HG02610 (cell line): ENCODE results near the gene CELF1.
A peak's percentile ranks its signal among the peaks of the same experiment; 100 is the strongest.
"Not testable (repeated sequence)": the region's sequence is repeated elsewhere in the genome, so short reads cannot be mapped to it uniquely, and the experiment has no call there.

Experiments
- ATAC-seq: cut with Tn5 transposase; IDR thresholded peaks from one replicate; pipeline ENCODE4 v1.9.1; 2021; ENCODE audit warnings: mild to moderate bottlenecking, moderate library complexity; ENCODE audit not compliant: unreplicated experiment

The CELF1 gene

DNA sequence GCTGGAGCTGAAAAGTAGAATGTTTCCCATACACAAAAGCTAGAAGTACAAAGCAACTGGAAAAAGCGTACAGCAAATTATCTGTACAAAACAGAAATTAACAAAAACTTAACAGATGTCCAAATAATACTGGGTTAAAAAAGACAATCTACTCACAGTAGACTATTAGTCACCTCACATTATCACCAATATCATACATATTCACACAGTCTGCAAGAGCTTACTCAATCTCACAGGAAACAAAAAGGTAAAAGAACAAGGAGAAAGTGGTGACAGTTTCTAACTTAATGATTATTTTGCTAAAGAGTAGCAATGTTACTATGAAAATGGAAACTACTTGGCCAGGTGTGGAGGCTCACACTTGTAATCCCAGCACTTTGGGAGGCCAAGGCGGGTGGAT lies 11.9 kb downstream of the CELF1 start:
- no peak for ATAC-seq

DNA sequence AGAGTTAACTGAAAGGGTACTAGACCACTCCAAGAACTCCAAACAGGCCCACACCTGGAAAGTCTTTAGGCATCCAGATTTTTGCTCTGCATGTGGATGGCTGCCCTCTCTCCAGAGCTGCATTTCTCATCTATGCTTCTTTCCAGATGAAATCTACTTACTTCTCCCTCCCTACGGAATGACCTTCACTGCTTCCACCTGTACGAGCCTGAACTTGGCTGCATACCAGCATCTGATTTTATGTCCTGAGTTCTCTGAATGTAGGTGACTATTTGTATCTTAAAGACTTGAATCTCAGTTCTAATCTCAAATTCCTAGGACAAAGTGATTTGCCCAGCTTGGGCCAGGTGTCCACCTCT lies 13.3 kb downstream of the CELF1 start:
- ATAC-seq = no peak

DNA sequence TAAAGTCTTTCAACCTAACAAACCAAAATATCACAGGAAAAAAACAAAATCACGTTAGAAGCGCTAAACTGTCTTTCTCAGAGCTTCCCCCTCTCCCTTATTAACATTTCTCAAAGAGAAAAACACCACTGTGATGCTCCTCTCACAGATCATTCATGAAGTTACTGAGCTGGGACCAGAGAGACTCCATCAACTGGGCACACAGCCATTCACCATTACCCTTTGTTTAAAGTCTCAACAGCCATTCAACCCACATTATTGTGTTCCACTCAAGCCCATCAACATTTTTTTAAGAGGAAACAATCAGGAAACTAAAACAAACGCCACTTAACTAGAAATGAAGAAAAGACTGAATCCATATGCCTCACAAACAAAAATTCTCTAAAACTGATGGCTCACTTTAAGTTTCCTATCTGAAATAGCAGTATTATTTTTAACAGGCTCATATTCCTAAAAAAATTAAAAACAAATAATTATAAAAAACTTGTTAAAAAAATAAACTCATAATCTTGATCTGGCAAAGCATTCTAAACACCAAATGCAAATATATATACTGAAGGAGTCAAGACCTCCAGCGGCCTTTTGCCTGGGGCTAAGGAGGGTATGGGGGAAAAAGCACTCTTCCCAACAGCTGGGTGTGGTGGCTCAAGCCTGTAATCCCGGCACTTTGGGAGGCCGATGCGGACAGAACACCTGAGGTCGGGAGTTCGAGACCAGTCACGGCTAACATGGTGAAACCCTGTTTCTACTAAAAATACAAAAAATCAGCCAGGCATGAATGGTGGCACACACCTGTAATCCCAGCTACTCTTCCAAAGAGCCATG lies 14.0 kb downstream of the CELF1 start:
- ATAC-seq = no peak

DNA sequence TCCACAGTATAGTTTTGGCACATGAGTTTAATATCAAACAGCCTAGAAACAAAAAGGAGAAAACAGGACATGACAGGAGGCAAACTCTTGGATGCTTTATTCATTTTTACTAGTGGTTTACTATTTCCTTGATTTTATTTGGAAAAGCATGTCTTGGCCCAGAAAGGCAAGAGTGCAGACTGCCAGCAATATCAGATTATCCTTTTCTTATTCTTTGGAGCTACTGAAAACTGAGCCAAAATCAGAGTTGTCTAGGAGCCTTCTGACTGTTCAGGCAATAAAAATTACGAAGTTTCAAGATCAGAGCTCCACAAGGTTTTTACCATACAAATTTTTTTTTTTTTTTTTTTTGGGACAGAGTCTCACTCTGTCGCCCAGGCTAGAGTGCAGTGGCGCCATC lies 16.0 kb downstream of the CELF1 start:
- ATAC-seq = no peak

DNA sequence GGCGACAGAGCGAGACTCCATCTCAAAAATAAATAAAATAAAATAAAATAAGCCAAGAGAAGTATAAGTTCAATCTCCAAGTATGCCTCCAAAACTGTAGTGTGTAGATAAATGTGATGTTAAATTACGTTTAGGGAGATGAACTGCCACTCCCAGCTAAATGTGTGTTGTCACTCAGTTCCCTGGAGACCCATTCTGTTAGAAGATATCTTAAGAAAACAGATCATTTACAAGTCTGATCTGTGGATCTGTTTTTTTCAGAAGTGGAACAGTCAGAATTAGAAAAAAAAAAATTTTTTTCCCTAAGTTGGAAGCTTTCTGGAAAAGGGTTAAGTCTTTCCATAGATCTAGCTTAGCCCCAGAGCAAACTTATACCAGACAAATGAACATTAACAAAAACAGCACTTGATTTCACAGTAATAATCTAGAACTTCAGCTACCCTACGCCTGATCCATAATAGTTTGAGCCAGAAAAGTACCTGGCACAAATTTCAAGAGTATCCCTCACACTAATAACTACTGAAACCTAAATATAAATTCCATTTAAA lies 18.2 kb downstream of the CELF1 start:
- no peak for ATAC-seq

DNA sequence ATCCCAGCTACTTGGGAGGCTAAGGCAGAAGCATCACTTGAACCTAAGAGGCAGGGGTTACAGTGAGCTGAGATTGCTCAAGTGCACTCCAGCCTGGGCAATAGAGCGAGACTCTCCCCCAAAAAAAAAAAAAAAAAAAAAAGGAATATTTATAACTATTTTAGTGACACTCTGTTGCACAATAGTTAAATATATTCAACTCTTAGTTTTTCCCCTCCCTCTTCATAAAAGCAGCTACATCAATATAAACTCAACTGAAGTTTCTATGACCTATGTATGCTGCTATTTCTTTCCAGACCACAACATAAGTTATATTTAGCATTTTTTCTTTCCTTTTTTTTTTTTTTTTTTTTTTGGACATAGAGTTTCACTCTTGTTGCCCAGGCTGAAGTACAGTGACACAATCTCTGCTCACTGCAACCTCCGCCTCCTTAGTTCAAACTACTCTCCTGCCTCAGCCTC lies 19.2 kb downstream of the CELF1 start:
- no peak for ATAC-seq

DNA sequence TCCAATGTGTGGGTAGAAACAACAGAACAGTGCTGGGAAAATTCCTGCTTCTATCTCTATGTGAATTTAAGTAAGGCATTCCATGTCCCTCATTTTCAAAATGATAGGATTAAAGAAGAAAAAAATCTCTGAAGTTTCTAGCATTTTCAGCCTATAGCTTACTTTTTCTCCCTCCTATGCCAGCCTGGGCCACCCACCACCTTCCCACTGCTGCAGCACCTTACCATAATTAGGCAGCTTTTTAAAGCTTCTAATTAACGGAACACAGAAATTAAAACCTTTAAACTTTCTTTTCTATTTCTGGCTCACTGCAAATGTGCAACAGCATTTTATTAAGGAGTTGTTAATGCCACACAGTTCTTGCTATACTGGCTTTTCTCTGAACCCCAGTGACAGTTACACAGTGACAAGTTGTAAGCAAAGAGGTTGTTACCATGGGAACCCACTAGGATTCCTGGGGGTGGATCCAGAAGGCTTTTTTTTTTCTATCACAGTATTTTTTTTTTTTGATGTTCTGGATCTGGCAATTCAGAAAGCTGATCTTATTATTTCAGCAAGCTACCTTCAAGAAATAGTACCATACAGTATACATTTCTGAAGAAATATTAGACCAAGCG lies 20.2 kb downstream of the CELF1 start:
- no peak for ATAC-seq

DNA sequence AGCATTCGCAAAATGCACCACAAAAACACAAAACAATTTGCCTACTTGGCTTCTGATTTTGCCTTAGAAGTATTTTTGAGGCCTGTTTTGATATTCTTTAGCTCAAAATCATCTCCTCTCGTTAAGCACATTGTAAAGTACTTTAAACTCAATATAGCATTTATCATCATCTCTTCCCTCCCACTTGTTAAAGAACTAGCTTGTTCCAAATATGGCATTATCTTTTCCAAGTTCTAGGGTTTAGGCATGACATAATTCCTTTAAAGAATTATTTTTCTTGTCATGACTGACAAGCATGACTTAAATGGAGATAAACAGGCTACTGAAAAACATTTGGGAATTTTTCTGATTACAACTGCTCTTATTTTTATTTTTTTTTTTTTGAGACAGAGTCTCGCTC lies 21.3 kb downstream of the CELF1 start:
- no peak for ATAC-seq

DNA sequence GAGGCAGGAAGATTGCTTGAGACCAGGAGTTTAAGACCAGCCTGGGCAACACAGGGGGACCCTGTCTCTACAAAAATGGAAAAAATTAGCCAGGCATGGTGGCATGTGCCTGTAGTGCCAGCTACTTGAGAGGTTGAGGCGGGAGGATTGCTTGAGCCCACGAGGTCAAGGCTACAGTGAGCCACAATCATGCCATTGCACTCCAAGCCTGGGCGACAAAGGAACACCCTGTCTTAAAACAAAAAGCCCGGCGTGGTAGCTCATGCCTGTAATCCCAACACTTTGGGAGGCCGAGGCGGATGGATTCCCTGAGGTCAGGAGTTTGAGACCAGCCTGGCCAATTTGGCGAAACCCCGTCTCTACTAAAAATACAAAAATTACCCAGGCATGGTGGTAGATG lies 22.2 kb downstream of the CELF1 start:
- not testable (repeated sequence) for ATAC-seq

DNA sequence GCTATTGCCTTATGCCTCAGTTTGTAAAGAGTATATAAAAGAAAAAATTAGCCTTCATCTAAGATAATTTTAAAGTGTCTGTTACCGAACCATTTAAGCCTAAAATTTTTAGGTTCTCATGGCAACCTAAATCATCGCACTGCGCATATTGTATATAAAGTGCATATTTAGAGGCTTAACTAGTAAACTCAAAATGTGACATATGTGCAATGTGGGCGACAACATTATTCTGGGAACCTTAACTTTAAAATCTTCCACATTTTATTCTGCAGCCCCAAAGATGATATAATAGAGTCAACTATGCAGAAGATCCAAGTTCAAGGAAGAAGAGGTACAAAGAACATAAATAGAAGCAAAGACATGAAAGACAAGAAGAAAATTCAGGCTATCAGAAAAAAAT lies 23.0 kb downstream of the CELF1 start:
- ATAC-seq = no peak

DNA sequence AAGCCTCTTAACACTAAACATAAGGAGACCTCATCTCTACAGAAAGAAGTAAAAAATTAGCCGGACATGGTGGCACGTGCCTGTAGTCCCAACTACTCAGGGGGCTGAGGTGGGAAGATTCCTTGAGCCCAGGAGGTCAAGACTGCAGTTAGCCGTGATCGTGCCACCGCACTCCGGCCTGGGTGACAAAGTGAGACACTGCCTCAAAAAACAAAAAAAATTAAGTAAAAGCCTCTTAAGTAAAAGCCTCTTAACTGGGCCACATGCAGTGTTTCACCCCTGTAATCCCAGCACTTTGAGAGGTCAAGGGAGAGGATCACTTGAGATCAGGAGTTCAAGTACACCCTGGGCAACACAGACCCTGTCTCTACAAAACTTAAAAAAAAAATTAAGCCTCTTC lies 25.7 kb downstream of the CELF1 start:
- no peak for ATAC-seq

DNA sequence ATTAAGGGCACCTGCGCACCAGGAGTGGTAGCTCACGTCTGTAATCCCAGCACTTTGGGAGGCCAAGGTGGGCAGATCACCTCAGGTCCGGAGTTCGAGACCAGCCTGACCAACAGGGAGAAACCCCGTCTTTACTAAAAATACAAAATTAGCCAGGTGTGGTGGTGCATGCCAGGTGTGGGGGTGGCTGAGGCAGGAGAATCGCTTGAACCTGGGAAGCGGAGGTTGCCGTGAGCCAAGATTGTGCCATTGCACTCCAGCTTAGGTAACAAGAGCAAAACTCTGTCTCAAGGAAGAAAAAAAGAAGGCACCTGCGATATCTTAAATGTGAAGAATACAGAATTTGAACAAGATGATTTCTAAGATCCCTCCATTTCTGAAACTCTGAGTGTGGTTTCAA lies 26.9 kb downstream of the CELF1 start:
- ATAC-seq = not testable (repeated sequence)

DNA sequence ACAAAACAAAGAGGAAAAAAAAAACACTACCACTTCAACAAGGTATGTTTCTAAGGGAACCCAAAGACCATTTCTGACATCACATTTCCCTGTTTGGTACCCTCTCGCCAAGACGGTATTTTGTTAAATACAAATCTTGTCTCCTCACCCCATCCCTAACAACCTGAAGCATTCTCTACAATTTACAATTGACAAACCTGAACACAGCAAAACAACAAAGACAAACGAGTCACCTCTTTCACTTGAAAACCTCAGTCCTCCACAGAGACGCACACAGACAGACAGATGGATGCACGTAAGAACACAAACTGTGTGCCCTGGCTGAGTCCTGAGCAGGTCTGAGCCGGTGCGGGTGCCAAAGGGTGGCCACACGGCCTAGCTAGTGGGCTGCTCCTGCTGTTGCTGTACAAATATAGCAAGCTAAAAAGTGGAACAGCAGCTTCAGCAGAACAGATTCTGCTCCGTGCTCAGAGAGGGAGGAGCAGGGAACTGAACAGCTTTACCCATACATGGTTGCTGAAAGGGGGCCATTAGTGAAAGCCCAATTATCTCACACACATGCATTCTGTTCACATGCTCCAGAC lies 28.5 kb downstream of the CELF1 start:
- no peak for ATAC-seq

DNA sequence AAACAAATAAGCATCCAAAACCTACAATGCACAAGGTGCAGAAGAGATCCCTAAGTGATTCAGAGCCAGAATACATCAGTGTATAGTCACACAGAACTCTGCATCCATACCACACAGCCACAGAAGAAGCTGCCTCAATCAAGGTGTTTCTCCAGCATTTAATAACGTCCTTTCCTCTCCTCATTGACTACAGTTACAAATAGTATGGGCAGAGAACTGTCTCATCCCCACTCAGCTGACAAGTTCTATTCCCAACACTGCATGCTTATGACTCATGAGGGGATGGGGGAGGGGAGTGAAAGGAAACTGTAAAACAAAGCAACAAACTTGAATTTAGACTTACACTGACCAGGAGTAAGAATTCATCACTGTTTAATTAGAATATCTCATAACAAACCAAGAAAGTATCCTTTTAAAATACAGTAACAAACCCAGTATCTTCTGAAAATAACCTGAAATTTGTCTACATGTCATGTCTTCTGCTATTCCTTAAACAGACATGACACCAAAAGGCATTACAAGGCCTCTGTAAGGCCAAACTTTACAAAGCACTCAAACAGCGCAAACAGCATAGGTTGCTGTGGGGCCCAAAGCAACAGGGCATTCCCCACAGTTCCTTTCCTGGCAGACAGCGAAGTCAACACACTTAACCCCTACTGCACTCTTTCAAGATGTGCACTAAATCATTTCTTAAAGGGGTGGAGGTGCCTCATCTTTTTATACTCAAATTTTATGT lies 29.3 kb downstream of the CELF1 start:
- peak; percentile 69 for ATAC-seq

DNA sequence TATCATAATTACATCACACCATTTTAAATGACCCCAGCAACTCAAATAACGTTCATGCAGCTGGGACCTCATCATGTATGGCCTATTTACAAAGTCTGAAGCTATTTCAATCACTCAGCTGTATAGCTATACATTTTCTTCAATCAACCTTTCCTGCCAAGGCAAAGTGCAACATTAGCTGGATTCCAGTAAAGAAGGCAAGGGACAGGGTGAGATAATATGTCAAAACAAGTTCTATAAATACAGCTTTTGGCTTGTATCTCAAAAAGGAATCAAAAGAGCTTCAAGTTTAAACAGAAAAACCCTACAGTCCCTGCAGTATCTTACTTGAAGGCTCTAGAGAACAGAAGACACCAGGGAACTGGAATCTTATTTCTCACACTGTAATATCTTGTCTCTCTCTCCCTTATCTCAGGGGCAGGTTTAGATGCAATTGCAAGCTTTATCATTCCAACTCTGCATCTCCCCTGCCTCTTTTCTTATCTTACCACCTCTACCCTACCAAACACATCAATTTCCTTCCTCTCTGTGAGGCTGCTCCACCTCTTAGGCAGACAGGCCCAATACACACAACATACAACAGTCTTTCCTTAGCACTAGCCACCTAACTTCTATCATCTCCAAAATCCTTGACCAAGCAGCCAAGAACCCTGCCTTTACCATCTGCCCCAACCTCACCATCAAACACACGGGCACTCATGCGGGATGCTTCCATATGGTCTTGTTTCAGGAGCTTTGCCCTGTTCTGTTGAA lies 34.5 kb downstream of the CELF1 start:
- ATAC-seq = no peak

DNA sequence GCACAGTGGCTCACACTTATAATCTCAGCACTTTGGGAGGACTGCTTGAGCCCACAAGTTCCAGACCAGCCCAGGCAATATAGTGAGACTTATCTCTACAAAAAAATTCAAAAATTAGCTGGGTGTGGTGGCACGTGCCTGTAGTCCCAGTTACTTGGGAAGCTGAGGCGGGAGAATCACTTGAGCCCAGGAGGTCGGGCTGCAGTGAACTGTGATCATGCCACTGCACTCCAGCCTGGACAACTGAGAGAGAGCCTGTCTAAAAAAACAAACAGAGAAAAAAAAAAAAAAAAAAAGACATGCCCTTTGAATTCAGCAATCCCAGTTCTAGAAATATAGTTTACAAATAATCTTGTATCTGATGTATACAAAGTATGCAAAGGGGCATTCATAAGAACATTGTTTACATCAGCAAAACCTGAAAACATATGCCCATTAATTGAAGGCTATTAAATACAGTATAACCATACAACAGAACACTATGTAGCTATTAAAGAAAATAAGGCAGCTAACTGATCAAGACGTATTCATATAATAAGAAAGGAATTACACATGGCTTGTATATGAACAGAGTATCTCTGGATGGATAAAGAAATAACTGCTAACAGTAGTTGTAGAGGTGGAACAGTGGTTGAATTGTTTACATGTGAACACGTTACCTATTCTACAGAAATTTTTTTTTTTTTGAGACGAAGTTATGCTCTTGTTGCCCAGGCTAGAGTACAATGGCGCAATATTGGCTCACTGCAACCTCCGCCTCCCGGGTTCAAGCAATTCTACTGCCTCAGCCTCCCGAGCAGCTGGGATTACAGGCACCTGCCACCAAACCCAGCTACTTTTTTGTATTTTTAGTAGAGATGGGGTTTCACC lies 35.7 kb downstream of the CELF1 start:
- ATAC-seq = no peak

DNA sequence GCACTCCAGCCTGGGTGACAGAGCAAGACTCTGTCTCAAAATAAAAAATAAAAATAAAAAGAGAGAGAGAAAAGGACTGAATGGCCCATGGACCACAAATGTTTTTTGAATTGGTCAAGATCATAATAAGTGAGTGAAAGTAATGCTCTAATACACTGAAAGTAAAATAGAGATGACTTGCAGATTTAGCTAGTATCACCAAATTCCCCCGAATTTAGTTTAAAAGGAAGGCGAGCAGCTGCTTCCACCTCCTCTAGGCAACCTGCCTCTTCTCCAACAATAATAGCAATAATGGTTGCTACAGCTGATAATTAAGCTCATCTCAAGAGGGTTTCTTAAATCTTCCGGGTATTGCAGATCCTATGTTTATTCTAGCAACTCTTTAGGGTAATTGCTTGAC lies 36.8 kb downstream of the CELF1 start:
- ATAC-seq = no peak

DNA sequence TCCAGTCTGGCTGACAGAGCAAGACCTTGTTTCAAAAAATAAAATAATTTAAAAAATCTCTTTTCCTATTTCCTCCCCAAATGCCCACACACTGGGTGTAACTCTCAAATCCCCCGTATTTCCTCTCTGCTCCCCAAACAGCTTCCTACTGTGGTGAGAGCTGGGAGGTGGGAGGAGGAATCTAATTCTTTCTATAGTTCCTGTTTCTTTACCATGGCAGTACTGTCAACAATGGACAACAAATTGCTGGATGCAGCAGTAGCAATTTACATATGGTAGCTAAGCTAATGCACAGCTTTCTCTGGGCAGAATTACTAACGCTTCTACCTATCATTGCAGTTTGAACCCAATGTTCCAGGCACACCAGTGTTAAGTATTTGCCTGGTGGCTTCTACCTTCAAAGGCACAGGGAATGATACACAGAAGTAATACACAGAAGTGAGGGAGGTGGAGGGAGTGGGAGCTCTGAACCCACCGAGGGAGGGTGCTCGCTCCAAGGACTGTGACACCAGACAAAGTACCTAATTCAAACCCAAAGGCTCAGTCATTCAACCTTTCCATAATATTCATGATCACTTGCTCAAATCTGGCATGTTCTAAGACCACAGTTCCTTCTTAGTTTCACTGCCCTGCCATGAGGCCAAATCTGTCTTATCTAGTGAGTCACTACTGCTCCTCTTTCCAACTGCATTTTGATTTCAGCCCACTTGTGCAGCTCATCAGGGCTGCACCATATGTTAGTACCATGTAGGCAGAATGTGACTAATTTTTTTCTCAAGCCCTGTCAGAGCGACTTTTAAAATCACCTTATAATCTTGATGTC lies 37.9 kb downstream of the CELF1 start:
- ATAC-seq = peak; percentile 58

DNA sequence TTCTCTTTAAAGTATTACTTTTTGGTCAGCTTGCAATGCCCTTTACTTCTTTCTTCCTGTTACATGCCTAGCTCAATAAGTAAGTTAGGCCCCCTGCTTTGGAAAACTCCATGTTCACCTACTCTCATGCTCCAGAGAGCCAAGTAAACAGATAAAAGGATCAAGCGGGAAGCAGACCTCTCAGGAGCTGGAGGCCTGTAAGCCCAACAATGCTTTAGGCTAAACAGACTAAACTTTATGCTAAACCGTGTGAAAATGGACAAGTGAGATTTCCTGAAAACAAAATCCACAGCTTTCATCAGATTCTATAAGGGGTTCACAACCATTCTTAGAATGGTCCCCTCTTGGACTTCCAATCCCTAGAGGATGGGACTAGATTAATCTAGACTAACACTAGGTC lies 40.2 kb downstream of the CELF1 start:
- no peak for ATAC-seq
